Endodermal cell (in vitro differentiated cells): ENCODE measurements around the gene ADAMTS13. TPM values are rescaled to one million over a fixed set of nuclear protein-coding genes. Genes with fewer than 3 reads are reported as not detected.

ENCODE experiments used
- DNase-seq: peaks from one replicate; pipeline ENCODE4 v3.0.0-alpha.2; 2017
- H3K27ac ChIP-seq: 2 replicates; pipeline ENCODE4 v1.5.1; 2013; ENCODE audit warnings: mild to moderate bottlenecking, low read depth, low read length, moderate library complexity
- H3K27me3 ChIP-seq: 2 replicates; pipeline ENCODE4 v1.6.1; 2013; ENCODE audit warnings: mild to moderate bottlenecking, low read length, moderate library complexity; ENCODE audit not compliant: insufficient read depth, control insufficient read depth, poor library complexity, severe bottlenecking
- H3K36me3 ChIP-seq: 2 replicates; pipeline ENCODE4 v1.7.0; 2013; ENCODE audit warnings: mild to moderate bottlenecking, low read length, moderate library complexity; ENCODE audit not compliant: control insufficient read depth, insufficient read depth
- H3K4me1 ChIP-seq: one replicate; pipeline ENCODE4 v1.7.0; 2013; ENCODE audit warnings: low read length; ENCODE audit not compliant: control insufficient read depth, insufficient read depth
- H3K4me3 ChIP-seq: 2 replicates; pipeline ENCODE4 v1.5.1; 2013; ENCODE audit warnings: mild to moderate bottlenecking, low read length, moderate library complexity
- H3K9ac ChIP-seq: 2 replicates; pipeline ENCODE4 v1.6.1; 2013; ENCODE audit warnings: mild to moderate bottlenecking, low read length, moderate library complexity; ENCODE audit not compliant: poor library complexity, severe bottlenecking; ENCODE audit errors: extremely low read depth
- H3K9me3 ChIP-seq: 2 replicates; pipeline ENCODE4 v1.6.1; 2013; ENCODE audit warnings: mild to moderate bottlenecking, low read length, moderate library complexity; ENCODE audit not compliant: control insufficient read depth
- H3K27ac Mint-ChIP-seq: 2 replicates; pipeline ENCODE4 v1.8.0; 2020; ENCODE audit warnings: mixed read lengths
- H3K27me3 Mint-ChIP-seq: 2 replicates; pipeline ENCODE4 v1.8.0; 2021; ENCODE audit warnings: mild to moderate bottlenecking, mixed read lengths; ENCODE audit not compliant: insufficient read depth
- H3K36me3 Mint-ChIP-seq: 2 replicates; pipeline ENCODE4 v1.8.0; 2020; ENCODE audit warnings: low read depth, mixed read lengths
- H3K4me1 Mint-ChIP-seq: 2 replicates; pipeline ENCODE4 v1.8.0; 2020; ENCODE audit warnings: mixed read lengths
- H3K4me3 Mint-ChIP-seq: 2 replicates; pipeline ENCODE4 v1.8.0; 2020; ENCODE audit warnings: mild to moderate bottlenecking, moderate library complexity, mixed read lengths
- H3K9me3 Mint-ChIP-seq: 2 replicates; pipeline ENCODE4 v1.8.0; 2020; ENCODE audit warnings: mild to moderate bottlenecking, mixed read lengths
- CTCF ChIP-seq: fragments of 200-600 bp; sonication (generic); conservative IDR thresholded peaks from 2 replicates; pipeline ENCODE4 v1.5.0; 2021; ENCODE audit warnings: antibody characterized with exemption, mild to moderate bottlenecking
- WGBS, 2 experiments: methylation state at CpG; one replicate each; pipeline versions ENCODE4 v1.1.5 to v1.1.7; 2013; ENCODE audit warnings: missing lambda C conversion rate in 2 of 2, mixed read lengths in 1 of 2; ENCODE audit not compliant: insufficient coverage in 1 of 2, insufficient read length in 1 of 2; 5-methylcytosine and 5-hydroxymethylcytosine counted together
- total RNA-seq, 2 donors: library from RNA; stranded (reverse); fragmentation: NEBNext Ultra II Directional in 1 of 2; extraction: Animal tissue kit (Norgen Biotek cat#: 25700) in 1 of 2; gene quantifications; 2 replicates in 1 of 2; 3 replicates in 1 of 2; pipeline ENCODE4 v1.2.1, GENCODE V29; 2021

ADAMTS13 gene
- total RNA-seq, 2 donors from 2014 or later = 13.5 to 21.7 TPM

GRCh38 chr9:133508046-133508445, 85.9 kb downstream of the ADAMTS13 start:
- H3K9me3 Mint-ChIP-seq = peaks cover 9% of the 10 kb centered on the region
- H3K4me3 Mint-ChIP-seq = no peak overlapping the region
- peaks cover 5% of the 10 kb centered on the region for H3K4me1 ChIP-seq
- 94 to 96% methylated on average over 8 of the region's 8 CpGs for WGBS, 2 experiments
- H3K27ac ChIP-seq = no peak overlapping the region
- H3K9ac ChIP-seq = no peak overlapping the region
- no peak for DNase-seq
- TF ChIP-seq CTCF = no peak
- H3K27me3 ChIP-seq = no peaks in the 10 kb centered on the region
- no peaks in the 10 kb centered on the region for H3K36me3 Mint-ChIP-seq
- H3K9me3 ChIP-seq = no peaks in the 10 kb centered on the region
- H3K36me3 ChIP-seq = no peaks in the 10 kb centered on the region
- no peak overlapping the region for H3K27ac Mint-ChIP-seq
- H3K27me3 Mint-ChIP-seq = no peaks in the 10 kb centered on the region
- no peak overlapping the region for H3K4me3 ChIP-seq
- H3K4me1 Mint-ChIP-seq = peaks cover 8% of the 10 kb centered on the region

Other genes starting within 250 kb of the ADAMTS13 start
- not detected for gene OBP2B, start 213.1 kb upstream of the ADAMTS13 start, total RNA-seq
- gene ABO, start 147.2 kb upstream of the ADAMTS13 start, total RNA-seq = 1 to 10 TPM in 1 of 2 donors, under 1 TPM in 1; 0.35 to 1.2 TPM
- gene SURF6, start 86.2 kb upstream of the ADAMTS13 start, total RNA-seq = 10 to 100 TPM; 22.9 to 27.5 TPM
- 10 to 100 TPM; 54.6 to 57.3 TPM for gene MED22, start 74.2 kb upstream of the ADAMTS13 start, total RNA-seq
- 1,000 to 10,000 TPM; 2,418 to 2,634 TPM for gene RPL7A, start 74.1 kb upstream of the ADAMTS13 start, total RNA-seq
- 10 to 100 TPM; 45.1 to 54.4 TPM for gene SURF1, start 65.9 kb upstream of the ADAMTS13 start, total RNA-seq
- gene SURF2, start 65.8 kb upstream of the ADAMTS13 start, total RNA-seq = 10 to 100 TPM; 18.0 to 25.9 TPM
- gene SURF4, start 46.3 kb upstream of the ADAMTS13 start, total RNA-seq = 100 to 1,000 TPM; 178 to 187 TPM
- under 1 TPM in 1 of 2 donors, not detected in 1; 0.95 TPM for gene STKLD1, start 46.0 kb upstream of the ADAMTS13 start, total RNA-seq
- 10 to 100 TPM; 30.2 to 36.5 TPM for gene REXO4, start 4.4 kb upstream of the ADAMTS13 start, total RNA-seq
- 10 to 100 TPM; 30.6 to 35.0 TPM for gene CACFD1, start 37.6 kb downstream of the ADAMTS13 start, total RNA-seq
- 10 to 100 TPM; 11.6 to 17.7 TPM for gene SLC2A6, start 56.7 kb downstream of the ADAMTS13 start, total RNA-seq
- not detected for gene MYMK, start 102.6 kb downstream of the ADAMTS13 start, total RNA-seq
- gene ADAMTSL2, start 112.3 kb downstream of the ADAMTS13 start, total RNA-seq = under 1 TPM; 0.18 to 0.93 TPM
- gene FAM163B, start 187.0 kb downstream of the ADAMTS13 start, total RNA-seq = not detected
- not detected for gene DBH, start 214.0 kb downstream of the ADAMTS13 start, total RNA-seq